AML-193 (cell line): Measurements from ENCODE around the gene TEX29.

Source experiments
- DNase-seq, 2 experiments: peaks; one replicate each; lab custom pipeline; 2025; lab: John Stamatoyannopoulos, UW

Gene TEX29

DNA sequence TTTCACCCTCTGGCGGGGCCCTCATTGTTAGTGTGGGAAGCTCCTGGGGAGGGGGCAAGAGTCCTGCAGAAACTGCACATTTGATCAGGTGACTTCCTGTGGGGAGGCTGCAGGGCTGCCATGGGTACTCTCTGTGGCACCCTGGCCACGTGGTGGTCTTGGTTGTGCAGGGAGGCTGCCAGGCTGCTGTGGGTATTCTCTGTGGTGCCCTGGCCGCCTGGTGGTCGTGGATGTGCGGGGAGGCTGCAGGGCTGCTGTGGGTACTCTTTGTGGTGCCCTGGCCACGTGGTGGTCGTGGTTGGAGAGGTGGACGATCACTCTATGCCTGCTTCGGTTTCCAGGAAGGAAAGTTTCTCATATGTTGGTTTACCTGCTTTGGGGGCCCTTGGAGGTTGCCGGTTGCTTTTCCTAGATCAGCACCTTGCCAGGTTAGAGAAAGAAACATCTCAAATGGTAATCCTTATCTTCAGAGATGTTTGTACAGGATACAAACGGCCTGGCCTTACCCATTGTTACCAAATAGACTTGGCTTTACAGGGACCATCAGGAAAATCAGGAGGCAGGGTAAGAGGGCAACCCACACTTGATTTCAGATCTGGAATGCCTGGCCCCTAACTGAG is 22.9 kb downstream of the TEX29 start:
- no peak for DNase-seq

DNA sequence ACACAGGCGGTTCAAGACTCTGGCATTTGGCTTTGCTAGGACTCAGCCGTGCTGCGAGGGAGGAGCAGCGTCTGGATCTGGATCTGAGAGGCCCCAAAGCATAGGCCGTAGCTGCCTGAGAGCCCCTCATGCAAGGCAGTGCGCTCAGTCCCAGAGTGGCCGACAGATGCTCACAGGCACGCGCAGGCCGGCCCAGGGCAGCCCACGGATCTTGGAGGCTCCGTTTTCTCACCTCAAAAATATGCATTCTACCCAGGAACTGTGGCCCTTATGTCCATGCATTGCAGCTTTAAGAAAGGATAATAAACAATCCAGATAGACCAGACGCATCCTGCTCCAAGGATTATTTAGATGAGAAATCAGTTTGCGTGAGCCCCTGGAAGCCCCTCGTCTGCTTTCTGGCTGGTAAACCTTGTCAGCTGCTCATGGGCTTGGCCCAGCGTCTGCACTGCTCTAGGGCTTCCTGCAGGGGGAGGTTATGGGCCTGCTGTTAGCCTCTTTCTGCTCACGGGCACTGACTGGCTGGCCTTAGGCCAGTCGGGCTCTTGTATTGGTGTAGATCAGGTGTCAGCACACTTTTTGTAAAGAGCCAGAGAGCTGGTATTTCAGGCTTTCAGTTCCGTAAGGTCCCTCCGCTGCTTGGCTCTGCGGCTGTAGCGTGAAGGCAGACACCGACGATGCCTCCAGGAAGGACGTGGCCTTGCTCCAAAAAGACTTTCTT is 24.2 kb downstream of the TEX29 start:
- DNase-seq = no peak

DNA sequence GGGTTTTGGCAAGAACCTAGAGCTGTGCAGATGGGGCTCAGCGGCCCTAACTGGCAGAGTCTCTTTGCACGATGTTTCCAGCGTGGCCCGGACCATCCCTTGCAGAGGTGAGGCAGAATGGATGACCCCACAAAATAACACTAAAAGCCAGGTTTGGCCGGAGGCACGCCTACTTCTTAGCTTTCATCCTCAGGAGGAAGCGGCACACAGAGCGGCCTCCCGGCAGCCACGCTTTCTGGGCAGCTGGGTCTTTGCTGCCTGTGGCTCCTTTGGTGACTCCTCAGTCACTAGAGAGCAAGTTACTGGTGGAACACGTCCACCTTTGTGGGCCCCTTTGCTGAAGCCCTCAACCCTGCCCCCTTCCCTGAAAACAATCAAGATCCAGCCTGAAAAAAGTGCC is 25.2 kb downstream of the TEX29 start:
- no peak for DNase-seq

DNA sequence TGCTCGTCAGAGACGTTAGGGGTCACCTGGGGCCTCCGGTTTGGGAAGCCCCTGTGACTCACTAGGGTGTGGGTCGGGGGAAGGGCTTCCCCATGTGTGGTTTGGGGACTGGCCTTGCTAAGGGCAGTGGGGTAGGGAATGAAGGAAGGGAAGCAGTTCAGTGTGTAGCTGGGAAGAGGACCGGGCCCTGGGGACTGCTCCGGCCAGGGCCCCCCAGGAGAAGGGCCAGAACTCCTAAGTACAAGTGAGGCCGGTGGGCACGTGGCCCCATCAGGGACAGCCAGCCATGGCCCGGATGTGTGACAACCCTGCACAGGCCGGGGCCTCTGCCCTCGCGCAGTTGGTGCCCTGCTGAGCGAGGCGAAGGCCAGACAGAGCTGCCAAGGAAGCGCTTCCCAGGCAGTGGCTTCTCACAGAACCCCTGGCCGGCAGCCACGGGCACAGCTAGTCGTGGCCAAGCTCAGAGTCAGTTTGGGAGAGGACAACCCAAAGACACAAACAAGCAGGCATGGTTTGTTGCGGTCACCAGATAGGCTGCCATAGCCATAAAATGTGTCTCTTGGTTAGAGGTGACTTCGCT is 25.7 kb downstream of the TEX29 start:
- no peak for DNase-seq

DNA sequence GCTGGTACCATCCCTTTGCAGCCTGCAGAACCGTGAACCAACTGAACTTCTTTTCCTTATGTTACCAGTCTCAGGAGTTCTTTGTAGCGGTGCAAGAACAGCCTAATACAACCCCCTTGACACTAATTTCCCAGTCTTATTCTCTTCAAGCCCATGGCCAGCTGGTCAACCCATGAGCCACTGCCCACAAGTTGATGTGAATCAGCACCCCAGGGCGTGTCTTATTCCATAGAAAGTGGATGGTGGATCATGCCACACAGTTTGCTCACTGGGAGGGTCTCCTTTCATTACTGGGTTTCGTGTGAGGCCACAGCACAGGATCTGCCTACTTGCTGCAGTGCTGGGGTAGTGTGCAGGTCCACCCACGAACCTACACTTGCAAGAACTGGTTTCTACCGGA is 27.0 kb downstream of the TEX29 start:
- DNase-seq = no peak

DNA sequence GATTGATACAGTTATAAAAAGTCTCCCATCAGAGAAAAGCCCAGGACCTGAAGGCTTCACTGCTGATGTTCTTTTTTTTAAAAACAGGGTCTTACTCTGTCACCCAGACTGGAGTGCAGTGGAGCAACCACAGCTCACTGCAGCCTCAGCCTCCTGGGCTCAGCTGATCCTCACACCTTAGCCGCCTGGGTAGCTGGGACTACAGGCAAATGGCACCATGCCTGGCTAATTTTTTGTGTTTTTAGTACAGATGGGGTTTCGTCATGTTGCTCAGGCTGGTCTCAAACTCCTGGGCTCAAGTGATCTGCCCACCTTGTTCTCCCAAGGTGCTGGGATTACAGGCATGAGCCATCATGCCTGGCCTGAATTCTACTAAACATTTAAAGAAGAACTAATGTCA is 33.1 kb downstream of the TEX29 start:
- DNase-seq = no peak

- DNase-seq = no peak
These were observed 34.3 kb downstream of the TEX29 start for GRCh38 chr13:111354789-111355188.

GRCh38 chr13:111356795-111357194 is 36.4 kb downstream of the TEX29 start:
- no peak for DNase-seq

- no peak for DNase-seq
These were observed 38.9 kb downstream of the TEX29 start for GRCh38 chr13:111359237-111359915.

DNA sequence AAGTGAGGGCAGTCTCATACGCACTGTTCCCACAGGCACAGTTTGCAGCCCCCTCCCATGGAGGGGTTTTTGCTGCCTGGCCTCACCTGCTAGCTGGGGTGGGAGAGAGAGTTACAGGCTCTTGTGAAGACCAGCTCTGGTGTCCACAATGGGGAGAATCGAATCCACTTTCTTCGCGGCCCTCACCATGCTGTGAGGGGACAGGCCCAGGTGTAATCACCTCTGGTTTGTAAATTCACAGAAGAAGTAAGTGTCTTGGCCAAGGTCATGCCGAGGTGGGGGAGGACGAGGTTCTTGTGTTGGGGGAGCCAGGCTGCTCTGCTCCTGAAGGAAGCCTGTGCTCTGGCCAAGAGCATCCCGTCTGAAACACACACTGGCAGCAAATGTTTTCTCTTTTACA is 39.5 kb downstream of the TEX29 start:
- DNase-seq = no peak

- DNase-seq = no peak
These were observed 40.0 kb downstream of the TEX29 start for GRCh38 chr13:111360452-111360851.

GRCh38 chr13:111361046-111361872 is 40.8 kb downstream of the TEX29 start:
- DNase-seq = no peak

- DNase-seq = no peak
These were observed 41.6 kb downstream of the TEX29 start for GRCh38 chr13:111361873-111362648.

DNA sequence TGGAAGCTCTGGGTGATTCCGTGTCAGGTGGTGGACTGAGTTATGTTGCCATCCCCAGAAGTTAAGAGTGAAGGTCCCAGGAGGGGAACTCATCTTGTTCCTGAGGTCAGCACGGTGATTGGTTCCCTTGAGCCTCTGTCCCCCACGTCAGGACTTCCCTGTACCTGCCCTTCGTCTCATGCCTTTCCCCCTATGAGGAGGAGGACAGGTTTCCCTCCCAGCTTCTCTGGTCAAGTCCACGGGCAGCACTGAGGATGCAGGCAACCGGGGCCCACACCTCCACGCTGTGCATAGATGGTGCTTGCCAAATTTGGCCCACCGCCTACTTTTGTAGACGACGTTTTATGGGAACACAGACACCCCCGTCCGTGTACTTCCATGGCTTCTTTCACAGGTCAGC is 42.7 kb downstream of the TEX29 start:
- no peak for DNase-seq

DNA sequence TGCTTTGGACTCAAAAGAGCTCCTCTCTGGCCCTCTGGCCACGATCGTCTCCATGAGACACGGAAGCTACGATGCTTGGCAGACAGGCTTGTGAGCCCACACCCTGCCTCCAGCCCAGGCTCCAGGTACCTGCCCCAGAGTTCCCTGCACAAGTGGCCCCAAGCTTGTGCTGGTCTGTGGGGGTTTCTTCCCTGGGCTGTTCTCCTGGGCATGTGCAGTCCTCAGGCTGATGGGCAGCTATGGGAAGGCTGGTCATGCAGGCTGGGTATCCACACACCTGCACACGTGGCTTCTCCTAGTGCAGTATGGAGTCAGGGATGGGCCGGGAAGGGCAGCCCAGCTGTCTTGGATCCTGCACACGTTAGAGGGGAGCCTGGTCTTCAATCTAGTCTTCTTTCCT is 43.1 kb downstream of the TEX29 start:
- no peak for DNase-seq

GRCh38 chr13:111365149-111366005 is 44.9 kb downstream of the TEX29 start:
- no peak for DNase-seq

- DNase-seq = no peak
These were observed 46.9 kb downstream of the TEX29 start for GRCh38 chr13:111367340-111367739.

GRCh38 chr13:111368091-111368490 is 47.6 kb downstream of the TEX29 start:
- DNase-seq = no peak

- no peak for DNase-seq
These were observed 49.7 kb downstream of the TEX29 start for GRCh38 chr13:111370147-111370546.
